ENCODE data around the gene GINS2.

Gene GINS2

GRCh38 chr16:85715169-85716021 lies 26.6 kb upstream of the GINS2 start:
- no peak for FAIRE-seq

GRCh38 chr16:85712801-85713200 lies 24.0 kb upstream of the GINS2 start:
- no peak for FAIRE-seq

GRCh38 chr16:85711982-85712587 lies 23.3 kb upstream of the GINS2 start:
- FAIRE-seq, result no peak

DNA sequence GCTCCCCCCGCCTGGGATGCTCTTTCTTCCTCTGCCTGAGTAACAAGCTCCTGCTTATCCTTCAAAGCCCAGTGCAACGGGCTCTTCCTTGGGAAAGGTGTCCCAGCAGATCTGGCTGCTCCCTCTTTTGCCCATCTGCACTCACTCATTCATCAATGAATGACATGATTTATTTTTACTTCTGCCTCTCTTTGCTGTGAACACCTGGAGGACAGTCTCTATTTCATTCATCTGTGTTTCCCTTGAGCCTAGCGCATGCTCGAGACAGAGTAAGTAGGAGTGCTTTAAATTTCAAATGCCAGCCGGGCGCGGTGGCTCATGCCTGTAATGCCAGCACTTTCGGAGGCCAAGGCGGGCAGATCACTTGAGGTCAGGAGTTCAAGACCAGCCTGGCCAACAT lies 22.0 kb upstream of the GINS2 start:
- no peak for FAIRE-seq

- no peak for FAIRE-seq
Observed at GRCh38 chr16:85709766-85710585, 21.2 kb upstream of the GINS2 start.

DNA sequence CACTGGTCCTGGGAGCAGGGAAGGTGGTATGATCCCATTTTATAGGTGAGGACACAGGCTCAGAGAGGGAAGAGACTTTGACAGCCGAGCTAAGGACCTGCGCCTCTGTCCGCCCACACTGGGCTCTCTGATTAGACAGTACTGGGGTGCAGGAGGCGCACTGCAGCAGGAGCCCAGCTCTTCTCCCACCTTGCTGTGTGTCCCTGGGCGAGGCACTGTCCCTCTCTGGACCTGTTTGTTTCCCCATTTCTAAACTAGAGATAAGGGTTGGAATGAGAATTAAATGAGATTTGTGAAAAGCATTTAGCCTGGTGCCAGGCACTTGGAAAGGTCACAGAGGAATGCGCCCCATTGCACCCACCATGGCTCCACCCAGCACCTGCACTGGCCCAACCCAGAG lies 19.6 kb upstream of the GINS2 start:
- no peak for FAIRE-seq

- no peak for FAIRE-seq
Observed at GRCh38 chr16:85707528-85708095, 18.9 kb upstream of the GINS2 start.

GRCh38 chr16:85706449-85707034 lies 17.8 kb upstream of the GINS2 start:
- FAIRE-seq, result no peak

DNA sequence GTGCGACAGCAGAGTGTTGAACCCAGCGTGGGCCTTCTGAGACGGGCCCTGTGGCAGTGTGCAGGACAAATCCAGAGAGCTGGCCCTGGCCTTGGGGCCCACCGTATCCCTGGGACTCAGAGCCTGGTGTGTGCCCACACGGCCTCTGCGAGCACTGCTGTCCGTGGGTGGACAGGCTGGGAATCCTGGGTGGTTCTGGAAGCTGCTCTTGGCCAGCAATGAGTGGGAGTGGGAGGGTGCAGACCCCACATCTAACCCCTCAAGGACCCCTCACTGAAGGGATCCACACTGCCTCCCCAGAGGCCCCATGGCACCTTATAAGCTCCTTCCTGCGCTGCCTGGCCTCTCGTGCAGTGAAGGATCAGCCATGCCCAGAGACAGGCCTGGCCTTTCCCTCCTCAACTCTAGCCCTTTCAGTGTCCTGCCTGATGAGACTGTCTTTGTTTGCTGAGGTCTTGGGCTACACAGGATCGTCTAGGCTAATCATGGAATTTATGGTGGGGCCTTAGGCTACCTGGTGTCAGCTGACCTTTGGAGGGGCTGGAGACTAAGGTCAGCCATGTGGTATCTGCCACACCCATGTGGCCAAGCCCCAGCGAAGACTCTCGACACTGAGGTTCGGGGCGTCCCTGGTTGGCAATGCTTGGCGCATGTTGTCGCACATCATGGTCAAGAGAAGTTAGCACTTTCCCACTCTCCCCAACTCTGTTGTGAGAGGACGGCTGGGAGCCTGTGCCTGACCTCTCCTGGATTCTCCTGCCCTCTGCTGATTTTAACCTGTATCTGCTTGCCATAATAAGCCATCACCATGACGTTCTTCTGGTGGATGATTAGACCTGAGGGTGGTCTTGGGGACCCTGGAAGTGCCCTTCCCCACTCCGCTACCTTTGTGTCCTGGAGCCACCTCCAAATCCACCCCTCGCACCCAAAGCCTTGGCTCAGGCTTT lies 16.4 kb upstream of the GINS2 start:
- no peak for FAIRE-seq

- no peak for FAIRE-seq
Observed at GRCh38 chr16:85704011-85704410, 15.3 kb upstream of the GINS2 start.

GRCh38 chr16:85699628-85700027 lies 10.9 kb upstream of the GINS2 start:
- no peak for FAIRE-seq

DNA sequence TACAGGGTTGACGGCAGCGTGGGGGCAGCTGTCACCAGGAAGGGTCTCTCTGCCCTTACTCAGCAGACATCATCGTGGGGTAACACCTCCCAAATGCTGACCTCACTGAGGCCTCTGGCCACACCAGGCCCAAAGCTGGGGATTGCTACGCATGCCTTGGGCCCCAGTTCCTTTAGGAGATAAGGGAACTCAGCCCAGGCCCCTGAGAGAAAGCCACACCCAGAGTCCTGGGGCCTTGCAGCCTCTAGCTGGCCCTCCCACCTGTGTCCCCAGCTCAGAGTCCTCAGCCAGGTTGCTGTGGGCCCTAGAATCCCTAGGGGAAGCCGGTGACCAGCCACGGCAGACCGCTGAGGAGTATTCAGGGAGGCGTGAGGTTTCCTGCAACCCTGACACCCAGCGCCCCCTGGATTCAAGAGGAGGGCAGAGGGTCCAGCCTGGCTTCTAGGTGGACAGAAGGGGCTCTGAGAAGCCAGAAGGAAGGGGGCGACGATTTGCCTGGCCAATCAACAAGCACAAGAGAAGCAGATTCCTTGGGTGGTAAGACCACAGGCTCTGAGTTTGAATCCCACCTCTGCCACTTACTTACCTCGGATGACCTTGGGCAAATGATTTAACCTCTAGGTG lies 10.3 kb upstream of the GINS2 start:
- FAIRE-seq, result no peak

DNA sequence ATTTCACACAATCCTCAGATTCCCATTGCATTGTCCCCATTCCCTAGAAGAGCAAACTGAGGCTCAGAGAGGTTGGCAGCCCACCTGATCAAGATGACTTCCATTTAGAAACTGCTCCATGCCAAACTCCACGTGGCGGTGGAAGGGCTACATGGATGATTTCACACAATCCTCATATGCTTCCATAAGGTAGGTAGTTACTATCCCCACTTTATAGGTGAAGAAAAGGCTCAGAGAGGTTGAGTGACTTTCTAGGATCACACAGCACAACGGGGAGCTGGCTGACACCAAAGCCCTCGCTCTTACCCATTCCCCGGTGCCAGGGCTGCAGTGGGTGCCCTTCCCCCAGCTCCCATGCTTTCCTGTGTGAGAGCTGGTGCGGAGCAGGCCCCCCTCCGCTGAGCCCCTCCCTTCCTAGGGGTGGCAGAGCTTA lies 9.7 kb upstream of the GINS2 start:
- FAIRE-seq, result no peak

GRCh38 chr16:85697431-85697830 lies 8.7 kb upstream of the GINS2 start:
- no peak for FAIRE-seq

DNA sequence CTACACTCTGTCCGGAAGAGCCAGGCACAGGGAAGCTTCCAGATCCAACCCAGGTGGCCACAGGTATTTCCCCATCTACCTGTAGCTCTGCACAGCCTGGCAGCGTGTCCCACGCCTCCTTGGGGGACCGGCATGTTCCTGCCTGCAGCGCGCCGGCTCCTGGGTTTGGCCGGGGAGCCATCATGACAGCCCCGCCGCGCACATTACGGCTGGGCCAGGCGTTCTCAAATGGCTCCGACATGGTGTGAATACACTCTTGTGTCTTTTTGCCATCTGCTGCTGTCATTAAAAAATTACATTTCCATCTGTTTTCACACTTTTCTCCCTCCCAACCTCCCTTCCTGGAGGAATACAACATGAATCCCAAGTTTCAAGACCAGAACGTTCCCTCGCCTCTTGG lies 8.0 kb upstream of the GINS2 start:
- FAIRE-seq, result no peak

DNA sequence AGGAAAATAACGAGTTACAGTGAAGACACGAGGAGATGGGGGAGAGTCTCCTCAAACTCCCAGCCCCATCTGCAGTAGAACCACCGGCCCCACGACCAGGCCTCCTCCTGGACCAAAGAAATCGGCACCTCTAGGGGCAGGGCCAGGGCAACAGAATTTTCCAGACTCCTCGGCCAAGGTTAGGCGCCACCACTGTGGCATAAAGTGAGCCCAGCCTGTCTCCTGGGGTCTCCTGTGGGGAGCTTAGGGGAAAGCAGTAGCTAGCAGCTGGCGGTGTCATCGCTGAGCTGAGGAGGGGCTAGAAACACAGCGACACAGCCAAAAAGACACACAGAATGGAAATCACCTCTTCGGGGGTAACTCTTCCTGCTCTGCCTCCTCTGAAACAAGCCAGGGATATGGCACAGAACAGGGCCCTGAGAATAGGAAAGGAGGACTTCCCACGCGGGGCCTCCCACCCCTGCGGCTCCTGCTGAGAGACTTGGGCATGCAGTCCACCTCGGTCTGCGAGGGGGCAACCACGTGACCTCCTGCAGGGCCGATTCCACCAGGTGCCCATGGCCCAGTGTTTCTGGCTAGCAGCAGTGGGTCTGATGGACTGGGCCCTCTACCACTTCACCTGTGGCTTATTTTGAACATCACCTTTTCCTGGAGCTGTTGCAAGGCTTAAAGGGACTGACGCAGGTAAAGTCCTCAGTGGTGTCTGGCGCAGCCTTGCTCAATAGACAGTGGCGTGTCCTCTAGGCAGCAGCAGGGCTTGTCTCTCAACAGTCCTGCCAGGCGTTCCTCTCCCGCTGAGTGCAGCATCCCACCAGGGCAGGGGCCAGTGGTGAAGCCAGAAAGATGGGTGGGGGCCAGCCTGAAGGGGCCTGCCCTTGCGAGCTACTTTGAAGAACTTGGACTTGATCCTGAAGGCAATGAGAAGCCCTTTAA lies 6.7 kb upstream of the GINS2 start:
- no peak for FAIRE-seq

DNA sequence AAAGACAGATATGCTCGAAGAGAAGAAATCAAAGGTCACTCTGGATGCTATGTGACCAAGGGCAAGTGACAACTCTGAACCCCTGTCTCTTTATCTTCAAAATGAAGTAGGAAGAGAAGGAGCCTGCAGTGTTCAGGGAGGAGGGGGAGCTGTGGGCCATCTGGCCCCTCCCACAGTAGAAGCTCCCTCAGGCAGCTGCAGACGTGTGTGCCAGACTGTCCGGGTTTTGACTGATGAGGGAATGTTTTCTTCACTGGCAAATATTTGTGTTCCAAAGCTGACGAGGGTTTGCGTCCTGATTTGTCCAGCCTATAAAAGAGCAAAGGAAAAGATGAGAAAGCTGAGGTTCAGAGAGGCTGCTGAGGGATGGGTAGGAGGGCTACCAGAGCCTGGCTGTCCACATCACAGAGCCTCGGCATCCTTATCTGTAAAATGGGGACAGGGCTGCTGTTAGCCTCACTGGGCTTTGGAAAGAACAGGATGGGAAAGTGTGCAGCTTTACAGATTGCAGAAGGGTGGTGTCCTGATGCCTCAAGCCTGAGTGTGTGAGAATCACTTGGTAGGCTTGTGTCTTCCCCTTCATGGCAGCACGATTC lies 1.8 kb upstream of the GINS2 start:
- no peak for FAIRE-seq

- no peak for FAIRE-seq
Observed at GRCh38 chr16:85689950-85690320, 1.2 kb upstream of the GINS2 start.

- no peak for FAIRE-seq
Observed at GRCh38 chr16:85689285-85689949, 663 bp upstream of the GINS2 start.
